WERI-Rb-1 (cell line): ENCODE results near the gene ZCCHC2.

Experiments used
- DNase-seq: peaks from one replicate; pipeline ENCODE4 v3.0.0-alpha.2; 2020
- H3K27ac ChIP-seq: fragments of 250-450 bp; sonication (Bioruptor Pico); 2 replicates; pipeline ENCODE4 v1.5.1; 2020; ENCODE audit warnings: mild to moderate bottlenecking, moderate library complexity
- H3K27me3 ChIP-seq: fragments of 250-450 bp; sonication (Bioruptor Pico); 2 replicates; pipeline ENCODE4 v1.5.1; 2021; ENCODE audit warnings: mild to moderate bottlenecking, low read depth, moderate library complexity; ENCODE audit not compliant: insufficient read depth, severe bottlenecking
- H3K36me3 ChIP-seq: fragments of 250-450 bp; sonication (Bioruptor Pico); 2 replicates; pipeline ENCODE4 v1.5.1; 2020; ENCODE audit warnings: mild to moderate bottlenecking, moderate library complexity
- H3K4me3 ChIP-seq: 2 replicates; pipeline ENCODE4 v1.5.1; 2011; ENCODE audit warnings: low read depth, mild to moderate bottlenecking, control low read depth, low read length
- H3K9me3 ChIP-seq: fragments of 250-450 bp; sonication (Bioruptor Pico); 2 replicates; pipeline ENCODE4 v1.5.1; 2021; ENCODE audit warnings: mild to moderate bottlenecking, moderate library complexity; ENCODE audit not compliant: severe bottlenecking
- TF ChIP-seq, protein P1 (sequence below): IDR thresholded peaks from 2 replicates; pipeline ENCODE4 v1.5.1; 2011; ENCODE audit warnings: low read depth, mild to moderate bottlenecking, control low read depth, inconsistent platforms, low read length

ZCCHC2 gene

DNA sequence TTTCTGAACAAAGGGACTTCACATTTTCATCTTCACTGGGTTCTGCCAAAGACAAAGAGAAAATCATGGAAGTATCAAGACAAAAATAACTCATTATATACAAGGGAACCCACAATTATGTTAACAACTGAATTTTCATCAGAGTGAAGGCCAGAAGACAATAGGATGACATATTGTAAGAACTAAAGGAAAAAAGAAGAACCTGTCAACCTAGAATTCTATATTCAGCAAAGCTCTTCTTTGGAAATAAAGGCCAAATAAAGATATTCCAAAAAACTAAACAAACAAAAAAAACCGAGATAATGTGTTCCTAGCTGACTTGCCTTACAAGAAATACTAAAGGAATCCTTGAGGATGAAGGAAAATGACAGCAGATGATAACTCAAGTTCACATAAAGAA is 10.3 kb upstream of the ZCCHC2 start:
- no peak for DNase-seq
- Histone ChIP-seq H3K9me3 (no peaks in the 10 kb centered on the region), H3K4me3 (no peak overlapping the region), H3K27ac (no peak overlapping the region), H3K27me3 (no peaks in the 10 kb centered on the region), H3K36me3 (no peaks in the 10 kb centered on the region)
- TF ChIP-seq, protein P1, sequence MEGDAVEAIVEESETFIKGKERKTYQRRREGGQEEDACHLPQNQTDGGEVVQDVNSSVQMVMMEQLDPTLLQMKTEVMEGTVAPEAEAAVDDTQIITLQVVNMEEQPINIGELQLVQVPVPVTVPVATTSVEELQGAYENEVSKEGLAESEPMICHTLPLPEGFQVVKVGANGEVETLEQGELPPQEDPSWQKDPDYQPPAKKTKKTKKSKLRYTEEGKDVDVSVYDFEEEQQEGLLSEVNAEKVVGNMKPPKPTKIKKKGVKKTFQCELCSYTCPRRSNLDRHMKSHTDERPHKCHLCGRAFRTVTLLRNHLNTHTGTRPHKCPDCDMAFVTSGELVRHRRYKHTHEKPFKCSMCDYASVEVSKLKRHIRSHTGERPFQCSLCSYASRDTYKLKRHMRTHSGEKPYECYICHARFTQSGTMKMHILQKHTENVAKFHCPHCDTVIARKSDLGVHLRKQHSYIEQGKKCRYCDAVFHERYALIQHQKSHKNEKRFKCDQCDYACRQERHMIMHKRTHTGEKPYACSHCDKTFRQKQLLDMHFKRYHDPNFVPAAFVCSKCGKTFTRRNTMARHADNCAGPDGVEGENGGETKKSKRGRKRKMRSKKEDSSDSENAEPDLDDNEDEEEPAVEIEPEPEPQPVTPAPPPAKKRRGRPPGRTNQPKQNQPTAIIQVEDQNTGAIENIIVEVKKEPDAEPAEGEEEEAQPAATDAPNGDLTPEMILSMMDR, result no peak

DNA sequence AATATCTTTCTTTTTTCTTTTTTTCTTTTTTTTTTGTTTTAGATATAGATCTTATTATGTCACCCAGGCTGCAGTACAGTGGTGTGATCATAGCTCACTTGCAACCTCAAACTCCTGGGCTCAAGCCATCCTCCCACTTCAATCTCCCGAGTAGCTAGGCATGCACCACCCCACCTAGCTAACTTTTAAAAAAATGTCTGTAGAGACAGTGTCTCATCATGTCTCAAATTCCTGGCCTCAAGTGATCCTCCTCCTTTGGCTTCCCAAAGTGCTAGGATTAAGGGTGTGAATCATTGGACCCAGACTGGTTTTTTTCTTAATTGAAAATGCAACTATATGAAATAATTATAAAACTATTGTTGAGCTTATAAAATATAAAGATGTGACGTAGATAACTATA is 9.8 kb upstream of the ZCCHC2 start:
- no peak for DNase-seq
- Histone ChIP-seq H3K27me3 (no peaks in the 10 kb centered on the region), H3K9me3 (no peaks in the 10 kb centered on the region)

DNA sequence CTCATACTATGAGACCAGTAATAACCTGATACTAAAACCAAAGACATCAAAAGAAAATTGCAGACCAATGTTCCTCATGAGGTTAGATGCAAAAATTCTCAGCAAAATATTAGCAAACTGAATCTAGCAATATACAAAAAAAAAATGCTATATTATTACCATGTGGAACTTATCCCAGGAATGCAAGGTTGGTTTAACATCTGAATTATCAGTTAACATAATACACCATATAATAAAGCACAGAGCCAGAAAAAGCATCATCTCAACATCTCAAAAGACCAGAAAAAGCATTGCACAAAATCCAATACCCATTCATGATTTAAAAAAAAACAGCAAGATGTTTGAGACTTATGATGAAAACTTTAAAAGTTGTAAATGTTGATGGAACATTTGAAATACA is 8.3 kb upstream of the ZCCHC2 start:
- Histone ChIP-seq H3K27ac (no peak overlapping the region), H3K36me3 (no peaks in the 10 kb centered on the region), H3K27me3 (no peaks in the 10 kb centered on the region), H3K9me3 (no peaks in the 10 kb centered on the region), H3K4me3 (no peak overlapping the region)
- TF ChIP-seq, protein P1, result no peak
- DNase-seq, result no peak

More for the DNA sequence above, 9.8 kb upstream of the ZCCHC2 start:
- Histone ChIP-seq H3K4me3 (no peak overlapping the region), H3K36me3 (no peaks in the 10 kb centered on the region), H3K27ac (no peak overlapping the region)
- TF ChIP-seq, protein P1, result no peak

DNA sequence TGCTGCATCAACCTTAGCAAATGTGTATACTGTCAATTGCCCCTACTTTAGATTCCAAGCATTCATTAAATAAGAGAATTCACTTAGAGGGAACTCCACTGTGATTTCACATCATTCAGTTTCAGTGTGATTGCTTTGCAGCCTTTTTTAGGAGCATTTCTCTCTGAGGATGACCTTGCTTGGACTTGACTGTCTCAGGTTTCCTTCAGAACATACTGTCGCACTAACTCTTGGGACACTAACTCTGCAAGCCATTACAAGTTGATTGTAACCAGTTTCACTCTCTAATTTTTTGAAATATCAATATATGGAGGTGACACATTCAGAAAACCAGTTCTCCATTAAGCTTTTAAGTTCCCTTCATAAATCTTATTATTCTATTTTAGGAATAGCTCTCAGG is 6.6 kb upstream of the ZCCHC2 start:
- TF ChIP-seq, protein P1, result no peak
- H3K36me3 ChIP-seq, result no peaks in the 10 kb centered on the region
- H3K27me3 ChIP-seq, result no peaks in the 10 kb centered on the region
- H3K9me3 ChIP-seq, result no peaks in the 10 kb centered on the region
- DNase-seq, result no peak
- H3K27ac ChIP-seq, result no peak overlapping the region
- no peak overlapping the region for H3K4me3 ChIP-seq

DNA sequence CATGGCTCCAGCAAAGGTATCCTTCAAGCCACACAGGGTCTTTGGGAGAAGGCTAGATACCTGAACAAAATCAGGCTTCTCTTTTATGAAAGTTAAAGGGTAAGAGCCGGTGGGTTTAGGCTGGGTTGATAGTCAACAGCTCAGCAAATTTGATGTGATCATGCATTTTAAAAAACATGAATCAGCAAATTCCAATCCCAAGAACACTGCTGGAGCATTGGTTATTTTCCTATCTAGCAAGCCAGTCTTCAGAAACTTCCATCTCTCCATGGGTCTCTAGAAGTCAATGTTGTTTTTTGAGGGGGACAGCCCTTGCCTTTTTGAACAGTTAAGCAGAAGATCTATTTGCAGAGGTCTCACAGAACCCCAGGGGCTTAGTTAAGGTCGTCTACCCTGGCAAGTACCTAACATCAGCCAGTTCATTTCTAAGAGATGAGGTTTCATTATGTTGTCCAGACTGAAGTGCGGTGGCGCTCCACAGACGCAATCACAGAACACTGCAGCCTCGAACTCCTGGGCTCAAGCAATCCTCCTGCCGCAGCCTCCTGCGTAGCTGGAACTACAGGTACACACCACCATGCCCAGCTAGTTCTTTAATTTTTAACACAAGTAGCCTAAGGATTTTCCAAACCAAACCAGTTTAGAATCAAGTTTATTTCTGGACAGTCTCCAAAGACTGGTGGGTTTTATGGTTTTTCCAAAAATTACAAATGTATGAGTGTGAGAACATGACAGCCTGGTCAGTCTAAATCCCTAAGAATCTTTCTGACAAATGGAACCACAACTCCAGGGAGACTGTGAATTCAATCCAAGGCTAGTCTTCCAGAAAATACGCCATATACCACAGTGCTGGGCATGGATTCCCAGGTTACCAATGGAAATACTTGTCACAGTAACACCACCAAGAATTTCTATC is 4.1 kb upstream of the ZCCHC2 start:
- Histone ChIP-seq H3K9me3 (no peaks in the 10 kb centered on the region), H3K27ac (no peak overlapping the region), H3K4me3 (no peak overlapping the region), H3K27me3 (no peaks in the 10 kb centered on the region), H3K36me3 (no peaks in the 10 kb centered on the region)
- TF ChIP-seq, protein P1, result no peak
- DNase-seq, result no peak
